Measurements from ENCODE around the gene PNCK.
"Not testable (repeated sequence)": the region's sequence is repeated elsewhere in the genome, so short reads cannot be mapped to it uniquely, and the experiment has no call there.

The PNCK gene

DNA sequence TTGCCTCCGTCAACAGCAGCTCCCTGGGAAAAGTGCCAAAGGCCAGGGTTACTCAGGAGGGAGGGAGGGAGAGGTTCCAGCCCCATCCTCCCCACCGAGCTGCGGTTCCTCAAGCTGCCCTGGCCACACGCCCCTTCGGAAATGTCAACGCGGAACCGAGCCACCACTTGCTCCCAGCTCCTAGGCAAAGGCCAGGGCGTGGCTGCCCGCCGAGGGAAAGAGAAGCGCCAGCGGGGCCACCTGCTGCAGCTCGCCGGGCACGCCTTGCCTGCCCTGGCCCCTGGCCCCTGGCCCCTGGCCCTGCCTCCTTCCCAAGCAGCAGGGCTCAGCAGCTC, 29.4 kb upstream of the PNCK start:
- peaks cover 26% of the 10 kb centered on the region for H3K27me3 Mint-ChIP-seq
- H3K36me3 Mint-ChIP-seq (ENCODE audit: low read depth) = peaks cover 66% of the 10 kb centered on the region
- DNase-seq = no peak

GRCh38 chrX:153702336-153703035, 28.9 kb upstream of the PNCK start:
- H3K4me3 Mint-ChIP-seq = no peak overlapping the region
- H3K27ac Mint-ChIP-seq = no peak overlapping the region
- peaks cover 26% of the 10 kb centered on the region for H3K27me3 Mint-ChIP-seq
- H3K36me3 Mint-ChIP-seq (ENCODE audit: low read depth) = peaks cover 66% of the 10 kb centered on the region
- no peaks in the 10 kb centered on the region for H3K9me3 Mint-ChIP-seq
- DNase-seq = no peak
- no peaks in the 10 kb centered on the region for H3K4me1 Mint-ChIP-seq (ENCODE audit: low read depth)

More for the DNA sequence above, 29.4 kb upstream of the PNCK start:
- Mint-ChIP-seq H3K4me1 (ENCODE audit: low read depth) (no peaks in the 10 kb centered on the region), H3K4me3 (no peak overlapping the region), H3K9me3 (no peaks in the 10 kb centered on the region), H3K27ac (no peak overlapping the region)

GRCh38 chrX:153701706-153702105, 28.1 kb upstream of the PNCK start:
- H3K36me3 Mint-ChIP-seq (ENCODE audit: low read depth) = peaks cover 66% of the 10 kb centered on the region
- no peaks in the 10 kb centered on the region for H3K4me1 Mint-ChIP-seq (ENCODE audit: low read depth)
- no peak overlapping the region for H3K27ac Mint-ChIP-seq
- no peak overlapping the region for H3K4me3 Mint-ChIP-seq
- no peak for DNase-seq
- no peaks in the 10 kb centered on the region for H3K9me3 Mint-ChIP-seq
- peaks cover 30% of the 10 kb centered on the region for H3K27me3 Mint-ChIP-seq

DNA sequence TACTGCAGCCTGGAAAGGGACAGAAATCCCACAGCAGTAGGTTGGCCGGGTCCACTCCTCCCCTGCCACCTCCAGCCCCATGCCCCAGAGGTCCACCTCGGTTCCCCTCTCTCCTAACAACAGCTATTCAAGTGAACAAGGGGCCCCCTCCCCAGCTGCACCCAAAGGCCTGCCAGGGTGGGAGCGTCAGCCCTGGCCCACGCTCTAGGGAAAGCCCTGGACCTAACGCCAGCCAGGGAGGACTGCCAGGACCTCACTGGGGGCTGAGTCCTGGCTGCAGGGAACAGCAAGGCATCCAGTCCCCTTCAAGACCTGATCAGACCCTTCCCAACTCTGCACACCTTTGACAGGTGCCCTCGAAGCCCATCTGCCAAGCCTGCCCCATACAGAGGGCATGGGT, 27.4 kb upstream of the PNCK start:
- Mint-ChIP-seq H3K27ac (no peak overlapping the region), H3K27me3 (peaks cover 25% of the 10 kb centered on the region), H3K36me3 (ENCODE audit: low read depth) (peaks cover 65% of the 10 kb centered on the region), H3K9me3 (no peaks in the 10 kb centered on the region), H3K4me3 (no peak overlapping the region), H3K4me1 (ENCODE audit: low read depth) (no peaks in the 10 kb centered on the region)
- no peak for DNase-seq

- H3K4me1 Mint-ChIP-seq (ENCODE audit: low read depth) = no peaks in the 10 kb centered on the region
- no peaks in the 10 kb centered on the region for H3K9me3 Mint-ChIP-seq
- no peak for DNase-seq
- peaks cover 25% of the 10 kb centered on the region for H3K27me3 Mint-ChIP-seq
- H3K4me3 Mint-ChIP-seq = no peak overlapping the region
- H3K36me3 Mint-ChIP-seq (ENCODE audit: low read depth) = peaks cover 64% of the 10 kb centered on the region
- no peak overlapping the region for H3K27ac Mint-ChIP-seq
Measured at GRCh38 chrX:153700376-153700945, 26.8 kb upstream of the PNCK start.

DNA sequence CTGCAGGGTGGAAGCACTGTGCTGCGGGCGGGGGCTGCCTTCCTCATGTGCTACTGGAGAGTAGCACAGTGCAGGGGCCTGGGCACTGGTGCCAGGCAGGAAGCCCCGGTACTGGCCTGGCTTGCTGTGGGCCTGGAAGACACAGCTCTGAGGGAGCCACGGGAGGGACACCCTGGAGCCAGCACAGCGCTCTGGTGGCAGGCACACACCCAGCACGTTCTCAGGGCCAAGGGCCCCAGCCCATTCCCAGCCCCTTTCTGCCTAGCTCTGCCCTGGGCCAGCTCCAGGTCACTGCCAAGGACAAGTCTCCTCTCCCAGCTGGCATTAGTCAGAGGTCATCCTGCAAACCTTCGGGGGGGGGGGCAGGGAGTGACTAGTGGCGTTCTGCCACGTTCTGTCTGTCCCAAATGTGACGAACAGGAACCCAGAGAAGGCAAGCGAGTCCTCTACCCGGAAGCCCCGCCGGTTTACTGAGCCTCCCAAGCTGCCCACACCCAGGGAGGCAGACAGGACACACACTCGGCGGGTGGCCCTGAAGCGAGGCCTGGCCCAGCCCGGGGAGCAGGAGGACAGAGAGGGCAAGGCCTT, 26.3 kb upstream of the PNCK start:
- H3K4me3 Mint-ChIP-seq; H3K27ac Mint-ChIP-seq; H3K4me1 Mint-ChIP-seq (ENCODE audit: low read depth); DNase-seq; H3K9me3 Mint-ChIP-seq: not testable (repeated sequence)
- peaks cover 21% of the 10 kb centered on the region for H3K27me3 Mint-ChIP-seq
- H3K36me3 Mint-ChIP-seq (ENCODE audit: low read depth) = peaks cover 58% of the 10 kb centered on the region

DNA sequence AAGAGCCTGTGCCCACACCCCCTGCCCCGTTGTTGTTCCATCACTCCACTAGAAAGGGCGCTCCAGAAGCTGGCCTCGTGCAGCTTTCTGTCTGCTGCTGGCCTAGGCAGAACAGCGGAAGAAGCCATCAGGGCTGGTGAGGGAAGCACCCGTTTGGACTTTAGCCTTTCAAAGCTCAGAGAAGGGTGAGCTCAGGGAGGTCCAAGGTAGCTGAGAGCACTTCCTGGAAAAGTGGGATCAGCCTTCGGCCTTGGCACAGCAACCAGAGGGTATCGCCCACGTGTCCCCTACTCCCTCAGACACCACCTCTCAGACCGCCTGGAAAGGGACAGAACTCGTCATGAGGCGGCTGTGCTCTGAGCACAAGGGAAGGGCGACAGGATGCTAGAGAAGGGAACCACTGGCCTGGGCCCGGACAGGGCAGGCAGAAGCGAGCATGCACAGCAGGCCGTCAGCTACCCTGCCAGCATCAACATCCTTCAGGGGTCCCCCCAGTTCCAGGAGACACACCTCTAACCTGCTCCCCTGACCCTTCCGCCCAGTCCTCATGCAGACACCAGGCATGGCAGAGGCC, 25.7 kb upstream of the PNCK start:
- H3K4me3 Mint-ChIP-seq = not testable (repeated sequence)

DNA sequence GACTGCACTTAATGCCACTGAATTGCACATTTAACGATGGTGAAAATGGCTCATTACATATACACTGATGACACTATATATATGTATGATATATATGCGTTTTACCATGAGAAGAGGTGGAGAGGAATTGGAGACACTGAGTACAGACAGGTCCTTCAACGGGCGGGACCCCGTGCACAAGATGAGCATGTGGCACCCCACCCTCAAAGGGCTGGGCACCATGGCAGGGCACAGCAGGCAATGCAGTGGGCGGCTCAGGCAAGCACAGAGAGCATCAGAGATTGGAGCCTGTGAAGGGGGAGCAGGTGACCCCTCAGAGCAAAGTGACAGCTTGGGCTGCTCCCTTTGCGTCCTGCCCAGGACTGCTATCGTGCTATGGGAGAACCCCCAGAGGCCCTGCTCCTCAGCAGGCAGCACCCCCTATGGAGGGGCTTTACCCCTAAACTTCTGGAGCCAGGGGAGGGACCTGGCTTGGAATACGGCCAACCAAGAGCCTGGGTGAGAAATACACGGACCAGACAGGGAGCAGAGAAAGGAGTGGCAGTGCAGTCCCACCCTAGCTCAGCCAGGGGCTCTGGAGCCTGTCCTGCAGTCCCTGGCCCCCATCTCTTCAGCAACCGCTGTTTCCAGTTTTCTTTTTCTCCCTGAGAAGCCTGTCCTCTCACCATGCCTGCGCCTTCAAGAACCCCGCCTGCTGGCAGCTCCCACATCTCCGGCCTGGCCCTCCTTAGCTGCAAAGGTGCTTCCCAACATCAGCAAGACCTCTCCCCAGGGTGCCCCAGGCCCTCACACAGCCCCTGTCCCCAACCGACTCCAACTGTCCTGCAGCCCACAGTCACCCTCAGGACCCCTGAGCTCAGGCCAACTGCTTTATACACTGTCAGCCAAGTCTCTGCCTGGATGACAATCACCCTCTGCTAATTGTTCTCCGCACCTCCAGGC, 24.6 kb upstream of the PNCK start:
- H3K4me1 Mint-ChIP-seq (ENCODE audit: low read depth) = no peaks in the 10 kb centered on the region
- H3K27me3 Mint-ChIP-seq = peaks cover 21% of the 10 kb centered on the region
- H3K4me3 Mint-ChIP-seq = no peak overlapping the region
- no peak overlapping the region for H3K27ac Mint-ChIP-seq
- no peaks in the 10 kb centered on the region for H3K9me3 Mint-ChIP-seq
- peaks cover 47% of the 10 kb centered on the region for H3K36me3 Mint-ChIP-seq (ENCODE audit: low read depth)
- no peak for DNase-seq

More for the DNA sequence above, 25.7 kb upstream of the PNCK start:
- H3K27me3 Mint-ChIP-seq = peaks cover 21% of the 10 kb centered on the region
- not testable (repeated sequence) for DNase-seq; H3K9me3 Mint-ChIP-seq; H3K4me1 Mint-ChIP-seq (ENCODE audit: low read depth); H3K27ac Mint-ChIP-seq
- peaks cover 52% of the 10 kb centered on the region for H3K36me3 Mint-ChIP-seq (ENCODE audit: low read depth)

- H3K4me3 Mint-ChIP-seq = not testable (repeated sequence)
- H3K27me3 Mint-ChIP-seq = peaks cover 26% of the 10 kb centered on the region
Measured at GRCh38 chrX:153696986-153697722, 23.5 kb upstream of the PNCK start.

GRCh38 chrX:153696538-153696937, 22.9 kb upstream of the PNCK start:
- not testable (repeated sequence) for H3K4me3 Mint-ChIP-seq; DNase-seq; H3K27ac Mint-ChIP-seq; H3K4me1 Mint-ChIP-seq (ENCODE audit: low read depth); H3K9me3 Mint-ChIP-seq
- Mint-ChIP-seq H3K27me3 (peaks cover 29% of the 10 kb centered on the region), H3K36me3 (ENCODE audit: low read depth) (peaks cover 36% of the 10 kb centered on the region)

More at GRCh38 chrX:153696986-153697722, 23.5 kb upstream of the PNCK start:
- H3K36me3 Mint-ChIP-seq (ENCODE audit: low read depth) = peaks cover 40% of the 10 kb centered on the region
- not testable (repeated sequence) for H3K9me3 Mint-ChIP-seq; DNase-seq; H3K27ac Mint-ChIP-seq; H3K4me1 Mint-ChIP-seq (ENCODE audit: low read depth)

- Mint-ChIP-seq H3K9me3 (no peaks in the 10 kb centered on the region), H3K4me3 (no peak overlapping the region), H3K27me3 (peaks cover 33% of the 10 kb centered on the region), H3K36me3 (ENCODE audit: low read depth) (peaks cover 35% of the 10 kb centered on the region), H3K27ac (no peak overlapping the region), H3K4me1 (ENCODE audit: low read depth) (no peaks in the 10 kb centered on the region)
- no peak for DNase-seq
Measured at GRCh38 chrX:153696100-153696499, 22.5 kb upstream of the PNCK start.

DNA sequence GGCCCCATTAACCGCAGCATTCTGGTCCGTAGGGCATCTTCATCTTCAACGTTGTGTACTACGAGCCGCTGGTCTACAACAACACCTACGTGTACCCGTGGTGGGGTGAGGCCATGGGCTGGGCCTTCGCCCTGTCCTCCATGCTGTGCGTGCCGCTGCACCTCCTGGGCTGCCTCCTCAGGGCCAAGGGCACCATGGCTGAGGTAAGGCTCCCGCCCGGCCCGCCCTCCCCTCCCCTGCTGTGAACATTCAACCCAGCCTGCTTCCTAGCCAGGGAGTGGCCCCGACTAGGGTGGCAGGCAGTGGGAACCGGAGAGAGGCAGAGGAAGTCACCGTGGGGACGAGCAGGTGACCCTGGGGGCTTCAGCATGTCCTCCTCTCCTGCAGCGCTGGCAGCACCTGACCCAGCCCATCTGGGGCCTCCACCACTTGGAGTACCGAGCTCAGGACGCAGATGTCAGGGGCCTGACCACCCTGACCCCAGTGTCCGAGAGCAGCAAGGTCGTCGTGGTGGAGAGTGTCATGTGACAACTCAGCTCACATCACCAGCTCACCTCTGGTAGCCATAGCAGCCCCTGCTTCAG, 21.2 kb upstream of the PNCK start:
- H3K4me3 Mint-ChIP-seq = no peak overlapping the region
- no peaks in the 10 kb centered on the region for H3K9me3 Mint-ChIP-seq
- DNase-seq = no peak
- H3K4me1 Mint-ChIP-seq (ENCODE audit: low read depth) = no peaks in the 10 kb centered on the region
- peaks cover 43% of the 10 kb centered on the region for H3K27me3 Mint-ChIP-seq
- H3K36me3 Mint-ChIP-seq (ENCODE audit: low read depth) = peaks cover 31% of the 10 kb centered on the region
- H3K27ac Mint-ChIP-seq = peak overlapping the region; percentile 18

GRCh38 chrX:153694256-153694655, 20.6 kb upstream of the PNCK start:
- peaks cover 31% of the 10 kb centered on the region for H3K36me3 Mint-ChIP-seq (ENCODE audit: low read depth)
- not testable (repeated sequence) for H3K9me3 Mint-ChIP-seq; H3K4me3 Mint-ChIP-seq; H3K27ac Mint-ChIP-seq; H3K4me1 Mint-ChIP-seq (ENCODE audit: low read depth); DNase-seq
- H3K27me3 Mint-ChIP-seq = peaks cover 47% of the 10 kb centered on the region

Data from activated T-cell treated with anti-CD3 and anti-CD28 coated beads, Interleukin-2, amount 50 U/mL, for 24 hours (primary cell).